Astrocyte (in vitro differentiated cells and primary cell): ENCODE data around the gene ADCY2. TPM values are rescaled to one million over a fixed set of nuclear protein-coding genes. Genes with fewer than 3 reads are reported as not detected.

Experiments used
- DNase-seq: peaks from one replicate; pipeline ENCODE4 v3.0.0-alpha.2; 2010; ENCODE audit warnings: low read depth
- FAIRE-seq: peaks from 2 replicates; lab custom pipeline; 2011; peaks lifted over from hg19 to GRCh38; lab: Jason Lieb, UNC
- H2AFZ ChIP-seq: 2 replicates; pipeline ENCODE4 v1.6.0; 2012; ENCODE audit warnings: low read depth, low read length, inconsistent platforms
- H3K27ac ChIP-seq: 2 replicates; pipeline ENCODE4 v1.5.1; 2011; ENCODE audit warnings: low read depth, low read length, inconsistent platforms
- H3K27me3 ChIP-seq: 2 replicates; pipeline ENCODE4 v1.6.0; 2011; ENCODE audit warnings: low read length, inconsistent platforms; ENCODE audit not compliant: insufficient read depth
- H3K36me3 ChIP-seq: 2 replicates; pipeline ENCODE4 v1.5.1; 2011; ENCODE audit warnings: low read length, inconsistent platforms; ENCODE audit not compliant: insufficient read depth
- H3K4me1 ChIP-seq: 2 replicates; pipeline ENCODE4 v1.5.1; 2011; ENCODE audit warnings: low read length, inconsistent platforms; ENCODE audit not compliant: insufficient read depth
- H3K4me2 ChIP-seq: 2 replicates; pipeline ENCODE4 v1.6.0; 2012; ENCODE audit warnings: low read length, inconsistent platforms
- H3K4me3 ChIP-seq: 2 replicates; pipeline ENCODE4 v1.5.1; 2011; ENCODE audit warnings: low read depth, mild to moderate bottlenecking, low read length, inconsistent platforms; ENCODE audit not compliant: insufficient read depth
- H3K79me2 ChIP-seq: 2 replicates; pipeline ENCODE4 v1.6.0; 2012; ENCODE audit warnings: mild to moderate bottlenecking, low read length, inconsistent platforms; ENCODE audit not compliant: insufficient read depth
- H3K9ac ChIP-seq: 2 replicates; pipeline ENCODE4 v1.6.0; 2012; ENCODE audit warnings: mild to moderate bottlenecking, low read length, inconsistent platforms
- H3K9me3 ChIP-seq: 2 replicates; pipeline ENCODE4 v1.5.1; 2012; ENCODE audit warnings: low read depth, mild to moderate bottlenecking, low read length, inconsistent platforms; ENCODE audit not compliant: insufficient read depth
- H4K20me1 ChIP-seq: 2 replicates; pipeline ENCODE4 v1.6.0; 2012; ENCODE audit warnings: low read length, inconsistent platforms; ENCODE audit not compliant: insufficient read depth
- H3K27ac Mint-ChIP-seq: one replicate; pipeline ENCODE4 v1.8.0; 2021; ENCODE audit warnings: mild to moderate bottlenecking, mixed read lengths; ENCODE audit not compliant: unreplicated experiment
- H3K27me3 Mint-ChIP-seq: one replicate; pipeline ENCODE4 v1.8.0; 2021; ENCODE audit warnings: low read depth, mixed read lengths; ENCODE audit not compliant: unreplicated experiment
- H3K36me3 Mint-ChIP-seq: one replicate; pipeline ENCODE4 v1.8.0; 2021; ENCODE audit warnings: low read depth, mixed read lengths; ENCODE audit not compliant: unreplicated experiment
- H3K4me1 Mint-ChIP-seq: one replicate; pipeline ENCODE4 v1.8.0; 2021; ENCODE audit warnings: low read depth, mixed read lengths; ENCODE audit not compliant: unreplicated experiment
- H3K4me3 Mint-ChIP-seq: one replicate; pipeline ENCODE4 v1.8.0; 2021; ENCODE audit warnings: mild to moderate bottlenecking, moderate library complexity, mixed read lengths; ENCODE audit not compliant: unreplicated experiment
- H3K9me3 Mint-ChIP-seq: one replicate; pipeline ENCODE4 v1.8.0; 2021; ENCODE audit warnings: mild to moderate bottlenecking, mixed read lengths; ENCODE audit not compliant: unreplicated experiment
- CTCF ChIP-seq: IDR thresholded peaks from 2 replicates; pipeline ENCODE4 v1.5.1; 2011; ENCODE audit warnings: low read depth, mild to moderate bottlenecking, inconsistent platforms, low read length, moderate library complexity; ENCODE audit not compliant: insufficient read depth
- EZH2 ChIP-seq: IDR thresholded peaks from 2 replicates; pipeline ENCODE4 v1.6.1; 2012; ENCODE audit warnings: mild to moderate bottlenecking, low read length, inconsistent platforms; ENCODE audit not compliant: insufficient read depth
- total RNA-seq: library from RNA; stranded (reverse); gene quantifications from 2 replicates; pipeline ENCODE4 v1.2.1, GENCODE V29; 2021

ADCY2 gene
- total RNA-seq, 1 donor from 2014 or later, result 5.7 TPM

- Histone ChIP-seq H2AFZ (no peak overlapping the region), H3K4me2 (no peak overlapping the region), H3K9me3 (peaks cover 3% of the 10 kb centered on the region), H3K9ac (no peak overlapping the region), H4K20me1 (no peaks in the 10 kb centered on the region), H3K79me2 (no peaks in the 10 kb centered on the region), H3K4me1 (no peaks in the 10 kb centered on the region), H3K36me3 (no peaks in the 10 kb centered on the region), H3K27ac (no peak overlapping the region), H3K4me3 (no peak overlapping the region), H3K27me3 (no peaks in the 10 kb centered on the region)
- Mint-ChIP-seq H3K27me3 (no peaks in the 10 kb centered on the region), H3K9me3 (peaks cover 5% of the 10 kb centered on the region), H3K4me1 (peaks cover 5% of the 10 kb centered on the region), H3K4me3 (no peak overlapping the region), H3K36me3 (no peaks in the 10 kb centered on the region), H3K27ac (no peak overlapping the region)
- no peak for DNase-seq
- no peak for FAIRE-seq
- TF ChIP-seq EZH2 (no peak), CTCF (no peak)
Measured at GRCh38 chr5:7488734-7489133, 92.8 kb downstream of the ADCY2 start.

GRCh38 chr5:7492371-7492770, 96.4 kb downstream of the ADCY2 start:
- H3K4me2 ChIP-seq, result no peak overlapping the region
- no peaks in the 10 kb centered on the region for H3K27me3 Mint-ChIP-seq
- no peaks in the 10 kb centered on the region for H3K79me2 ChIP-seq
- no peaks in the 10 kb centered on the region for H4K20me1 ChIP-seq
- H3K9ac ChIP-seq, result no peak overlapping the region
- TF ChIP-seq EZH2 (no peak), CTCF (no peak)
- H3K27ac ChIP-seq, result no peak overlapping the region
- no peak overlapping the region for H3K27ac Mint-ChIP-seq
- H3K4me3 ChIP-seq, result no peak overlapping the region
- no peaks in the 10 kb centered on the region for H3K27me3 ChIP-seq
- no peaks in the 10 kb centered on the region for H3K4me1 ChIP-seq
- no peaks in the 10 kb centered on the region for H3K36me3 ChIP-seq
- H3K4me1 Mint-ChIP-seq, result peaks cover 5% of the 10 kb centered on the region
- no peak for FAIRE-seq
- H3K9me3 ChIP-seq, result peaks cover 3% of the 10 kb centered on the region
- DNase-seq, result no peak
- no peak overlapping the region for H2AFZ ChIP-seq
- H3K4me3 Mint-ChIP-seq, result no peak overlapping the region
- peaks cover 5% of the 10 kb centered on the region for H3K9me3 Mint-ChIP-seq
- no peaks in the 10 kb centered on the region for H3K36me3 Mint-ChIP-seq

DNA sequence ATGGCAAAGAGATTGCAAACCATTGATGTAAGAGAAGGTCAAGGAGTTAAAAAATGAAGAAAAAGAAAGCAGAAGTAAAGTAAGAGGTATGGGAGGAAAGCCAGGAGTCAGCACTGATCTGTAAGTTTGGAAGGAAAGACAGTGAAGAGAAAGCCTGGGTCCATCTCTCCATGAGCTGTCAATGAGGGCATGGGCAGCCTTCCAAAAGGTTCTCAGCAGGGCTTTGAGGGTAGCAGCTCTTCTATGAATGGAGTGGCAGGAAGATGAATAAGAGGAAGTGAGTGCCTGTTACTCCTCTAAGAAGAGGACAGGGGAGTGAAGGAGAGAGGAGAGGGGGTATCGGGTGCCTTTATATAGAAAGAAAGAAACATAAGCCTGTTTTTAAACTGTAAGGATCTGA, 97.1 kb downstream of the ADCY2 start:
- Mint-ChIP-seq H3K27me3 (no peaks in the 10 kb centered on the region), H3K36me3 (no peaks in the 10 kb centered on the region), H3K9me3 (peaks cover 5% of the 10 kb centered on the region), H3K4me1 (peaks cover 5% of the 10 kb centered on the region), H3K4me3 (no peak overlapping the region), H3K27ac (no peak overlapping the region)
- no peaks in the 10 kb centered on the region for H3K27me3 ChIP-seq
- no peaks in the 10 kb centered on the region for H4K20me1 ChIP-seq
- no peak overlapping the region for H3K4me3 ChIP-seq
- FAIRE-seq, result no peak
- no peak for TF ChIP-seq EZH2
- TF ChIP-seq CTCF, result no peak
- no peaks in the 10 kb centered on the region for H3K79me2 ChIP-seq
- no peak overlapping the region for H2AFZ ChIP-seq
- H3K9ac ChIP-seq, result no peak overlapping the region
- H3K27ac ChIP-seq, result no peak overlapping the region
- no peaks in the 10 kb centered on the region for H3K4me1 ChIP-seq
- H3K36me3 ChIP-seq, result no peaks in the 10 kb centered on the region
- peaks cover 3% of the 10 kb centered on the region for H3K9me3 ChIP-seq
- no peak overlapping the region for H3K4me2 ChIP-seq
- no peak for DNase-seq
